NCI-H1417 treated with DMSO at 0.1 percent for 48 hours (cell line): ENCODE data around the gene NALCN.
"Not testable (repeated sequence)": the region's sequence is repeated elsewhere in the genome, so short reads cannot be mapped to it uniquely, and the experiment has no call there.

Experiments used
- DNase-seq: peaks from one replicate; lab custom pipeline; 2025; lab: John Stamatoyannopoulos, UW

Gene NALCN

GRCh38 chr13:101341464-101341863 lies 74.8 kb downstream of the NALCN start:
- DNase-seq, result no peak

- no peak for DNase-seq
These were observed 77.1 kb downstream of the NALCN start for GRCh38 chr13:101339202-101339601.

DNA sequence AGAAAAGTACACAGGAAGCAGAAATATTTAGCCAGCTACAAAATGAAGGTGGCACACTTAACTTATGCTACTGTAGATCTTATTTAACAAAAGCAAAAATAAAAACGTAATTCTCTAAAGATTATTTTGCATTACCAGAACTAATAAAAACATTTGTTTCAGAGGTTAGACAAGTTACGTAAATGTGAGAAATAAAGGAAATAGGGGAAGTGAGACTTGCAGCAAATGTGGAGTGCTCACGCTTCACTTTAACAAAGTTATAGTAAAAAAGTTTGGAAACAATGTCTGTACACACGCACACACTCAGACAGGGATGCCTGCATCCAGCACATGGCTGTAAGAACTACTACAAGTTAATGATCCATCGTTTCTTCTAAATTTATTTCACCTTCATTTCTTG lies 83.7 kb downstream of the NALCN start:
- no peak for DNase-seq

DNA sequence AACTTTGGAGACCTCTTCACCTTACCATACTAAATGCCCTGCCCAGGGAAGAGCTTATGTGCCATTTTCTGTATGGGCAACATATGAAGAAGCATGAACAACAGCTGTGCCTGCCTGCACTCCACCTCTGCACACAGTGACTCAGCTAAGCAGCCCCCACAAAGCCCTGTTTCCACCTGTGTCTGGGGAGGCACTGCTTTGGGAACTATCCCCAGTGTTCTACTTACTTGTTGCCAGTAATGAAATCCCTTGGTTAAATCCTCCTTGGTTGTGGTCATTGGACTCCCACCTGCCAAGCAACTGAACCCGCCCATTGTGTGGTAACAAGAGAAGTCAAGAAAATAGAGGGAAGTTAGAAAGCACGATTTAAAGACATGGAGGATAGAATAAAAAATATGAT lies 84.6 kb downstream of the NALCN start:
- DNase-seq, result no peak

- no peak for DNase-seq
These were observed 88.4 kb downstream of the NALCN start for GRCh38 chr13:101327871-101328270.

DNA sequence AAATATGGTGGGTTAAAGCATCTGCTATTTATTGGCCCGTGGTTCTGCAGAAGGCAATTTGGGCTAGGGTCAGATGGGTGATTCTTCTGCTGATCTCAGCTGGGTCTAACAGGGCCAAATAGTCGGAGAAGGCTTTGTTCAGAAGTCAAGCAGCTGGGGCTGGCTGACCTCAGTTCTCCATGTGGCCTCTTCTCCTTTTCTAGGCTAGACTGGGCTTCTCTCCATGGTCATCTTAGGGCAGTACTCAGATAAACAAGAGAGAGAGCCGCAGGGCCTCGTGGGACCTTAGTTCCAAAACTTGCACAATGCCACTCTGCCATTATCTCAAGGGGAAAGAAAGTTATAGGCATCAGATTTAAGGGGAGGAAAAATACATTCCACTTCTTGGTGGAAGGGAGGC lies 89.6 kb downstream of the NALCN start:
- no peak for DNase-seq

DNA sequence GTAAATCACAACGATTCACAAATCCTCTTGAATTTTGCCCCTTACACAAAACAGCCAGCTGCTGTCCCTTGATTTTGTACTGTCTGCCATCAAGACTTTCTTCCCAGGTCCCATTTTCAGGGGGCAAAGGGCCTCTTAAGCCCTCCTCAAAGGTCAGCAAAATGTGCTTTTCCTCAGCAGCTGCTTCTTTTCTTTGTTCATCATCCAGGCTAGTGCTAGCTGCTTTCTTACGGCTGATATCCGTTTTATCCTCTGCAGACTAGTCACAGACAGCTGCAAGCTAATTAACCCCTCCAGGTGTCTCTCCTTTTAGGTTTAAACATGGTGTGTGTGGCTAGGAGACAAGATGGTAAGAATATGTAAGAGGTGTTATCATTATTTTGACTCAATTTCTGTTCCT lies 90.9 kb downstream of the NALCN start:
- peak; percentile 89 for DNase-seq

- DNase-seq, result no peak
These were observed 92.7 kb downstream of the NALCN start for GRCh38 chr13:101323601-101324000.

- no peak for DNase-seq
These were observed 98.3 kb downstream of the NALCN start for GRCh38 chr13:101317986-101318523.

GRCh38 chr13:101313479-101313878 lies 102.8 kb downstream of the NALCN start:
- DNase-seq, result not testable (repeated sequence)

DNA sequence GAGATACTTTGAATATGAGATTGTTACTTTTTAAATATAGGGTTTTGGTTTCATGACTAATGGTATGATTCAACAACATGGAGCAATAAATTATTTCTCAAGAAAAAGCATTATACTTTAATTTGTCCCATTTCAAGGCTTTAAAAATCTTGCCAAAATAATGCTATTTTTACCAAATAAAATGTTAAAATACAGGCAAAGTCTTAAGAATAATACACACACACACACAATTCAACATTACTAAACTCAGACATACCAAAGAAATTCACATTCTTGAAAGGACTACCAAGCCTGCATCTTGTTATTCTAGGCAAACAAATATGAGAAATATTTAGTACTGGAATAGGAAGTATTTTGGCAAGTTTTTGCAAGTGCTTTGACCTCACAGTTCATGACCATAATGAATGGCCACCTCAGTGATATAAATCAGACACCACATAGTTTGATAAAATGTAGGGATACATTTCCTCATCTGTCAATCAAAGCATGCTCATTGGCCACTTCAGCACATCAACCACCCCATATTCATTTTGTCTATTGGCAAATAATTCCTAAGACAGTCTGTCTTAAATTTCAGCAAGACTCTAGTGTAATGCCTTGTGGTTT lies 107.2 kb downstream of the NALCN start:
- DNase-seq, result no peak

GRCh38 chr13:101308247-101309013 lies 107.9 kb downstream of the NALCN start:
- DNase-seq, result no peak

DNA sequence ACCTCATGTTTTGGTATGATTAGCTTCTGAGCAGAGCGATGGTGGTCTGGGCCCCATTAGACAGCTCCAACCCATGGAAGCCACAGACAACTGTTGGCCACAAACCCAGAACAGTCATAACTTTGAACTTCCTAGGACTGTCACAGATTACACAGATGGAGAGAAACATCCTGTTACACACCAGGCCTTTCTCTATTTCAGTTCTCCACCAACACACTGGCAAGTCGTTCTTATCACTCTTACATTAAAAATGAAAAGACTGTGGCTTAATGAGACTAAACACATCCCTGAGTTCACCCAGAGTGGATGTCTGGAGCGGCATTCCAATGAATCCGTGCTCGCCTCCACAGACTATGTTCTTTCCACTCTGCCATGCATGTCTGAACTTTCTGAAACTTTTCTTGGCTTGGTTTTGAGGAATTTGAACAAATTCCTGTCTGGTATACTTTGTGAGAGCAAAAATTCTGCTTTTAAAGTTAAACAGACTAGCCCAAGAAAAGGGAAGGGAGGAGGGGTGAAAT lies 109.1 kb downstream of the NALCN start:
- no peak for DNase-seq

GRCh38 chr13:101306773-101307172 lies 109.5 kb downstream of the NALCN start:
- DNase-seq, result no peak

DNA sequence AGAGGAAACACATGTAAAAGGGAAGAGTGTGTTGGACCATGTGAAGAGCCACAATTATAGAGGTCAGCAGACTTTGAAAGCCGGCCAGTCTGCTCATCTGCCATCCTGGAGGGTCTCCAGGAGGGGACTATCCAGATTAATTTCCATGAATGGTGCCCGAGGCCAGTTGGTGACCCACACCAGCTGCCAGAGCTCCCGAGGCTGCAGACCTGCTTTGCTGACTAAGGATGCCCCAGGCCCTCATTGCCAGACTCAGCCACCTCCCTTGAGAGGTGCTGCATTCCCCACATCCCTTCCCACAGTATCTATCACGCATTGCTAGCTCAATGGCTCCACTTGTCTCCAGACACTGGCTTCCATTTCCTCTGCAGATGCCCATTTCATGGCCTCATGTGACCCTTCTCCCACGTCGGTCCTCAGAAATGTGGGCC lies 110.3 kb downstream of the NALCN start:
- DNase-seq, result no peak

DNA sequence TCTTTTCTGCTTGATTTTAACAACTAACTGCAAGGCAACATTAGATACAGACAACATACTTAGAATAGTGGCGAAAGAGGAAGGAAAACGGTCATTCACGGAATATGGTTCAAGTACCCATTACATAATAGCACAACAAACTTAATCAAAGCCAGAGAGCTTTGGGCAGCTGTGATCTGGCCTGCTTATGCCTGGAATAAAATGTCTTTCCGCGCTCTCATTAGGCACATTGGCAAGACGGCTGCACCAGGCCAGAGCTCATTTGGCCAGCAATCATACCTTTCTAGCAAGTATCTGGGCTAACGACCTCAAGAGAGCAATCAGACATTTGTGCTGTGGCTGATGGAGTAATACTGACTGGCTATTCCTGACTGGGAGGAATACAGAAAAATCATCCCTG lies 112.8 kb downstream of the NALCN start:
- no peak for DNase-seq

DNA sequence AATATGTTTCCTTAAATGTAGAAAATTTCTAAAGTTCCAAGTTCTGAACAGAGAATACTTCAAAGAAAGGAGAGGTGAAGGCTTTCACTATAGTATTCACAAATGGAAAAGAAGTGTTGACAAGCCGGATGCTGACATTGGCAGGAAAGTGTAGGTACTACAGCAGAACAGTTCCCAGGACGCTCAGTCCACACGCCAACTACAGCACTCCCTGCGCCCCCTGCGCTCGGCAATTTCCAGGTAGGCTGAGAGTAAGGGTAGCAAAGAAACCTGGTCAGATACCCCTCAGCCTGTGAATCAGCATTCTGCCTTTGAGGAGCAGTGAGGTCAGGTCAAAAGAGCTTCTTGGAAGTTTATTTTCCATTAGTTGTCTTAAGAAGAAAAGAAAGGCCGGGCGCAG lies 115.3 kb downstream of the NALCN start:
- no peak for DNase-seq

DNA sequence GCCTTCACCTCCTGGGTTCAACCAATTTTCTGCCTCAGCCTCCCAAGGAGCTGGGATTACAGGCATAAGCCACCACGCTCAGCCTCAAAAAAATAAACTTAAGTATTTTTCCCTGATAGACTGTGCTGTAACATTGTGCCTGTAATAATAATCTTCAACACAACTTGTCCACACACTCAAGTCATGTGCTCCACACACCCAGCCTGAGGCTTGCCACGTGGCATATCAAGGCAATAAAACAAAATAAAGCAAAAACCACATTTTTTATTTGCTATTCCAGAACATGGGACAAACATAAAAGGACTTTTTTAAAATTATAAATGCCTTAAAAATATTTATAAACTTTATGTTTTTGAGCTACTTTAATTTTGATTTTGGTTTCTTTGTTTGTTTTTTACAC lies 115.8 kb downstream of the NALCN start:
- no peak for DNase-seq

DNA sequence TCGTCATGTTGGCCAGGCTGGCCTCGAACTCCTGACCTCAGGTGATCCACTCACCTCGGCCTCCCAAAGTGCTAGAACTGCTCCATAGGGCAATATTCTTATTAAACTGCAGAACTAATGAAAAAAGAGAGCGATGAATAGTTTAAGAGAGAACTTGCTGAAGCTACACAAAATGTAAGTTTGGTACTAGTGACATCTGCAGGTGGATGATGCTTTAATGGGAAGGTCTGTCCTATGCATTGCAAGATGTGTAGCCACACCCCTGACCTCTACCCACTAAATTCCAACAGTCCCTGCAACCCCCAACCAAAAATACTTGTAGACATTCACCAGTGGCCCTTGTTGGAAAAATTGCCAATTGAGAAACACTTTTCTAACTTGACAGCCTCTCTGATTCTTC lies 117.8 kb downstream of the NALCN start:
- no peak for DNase-seq

DNA sequence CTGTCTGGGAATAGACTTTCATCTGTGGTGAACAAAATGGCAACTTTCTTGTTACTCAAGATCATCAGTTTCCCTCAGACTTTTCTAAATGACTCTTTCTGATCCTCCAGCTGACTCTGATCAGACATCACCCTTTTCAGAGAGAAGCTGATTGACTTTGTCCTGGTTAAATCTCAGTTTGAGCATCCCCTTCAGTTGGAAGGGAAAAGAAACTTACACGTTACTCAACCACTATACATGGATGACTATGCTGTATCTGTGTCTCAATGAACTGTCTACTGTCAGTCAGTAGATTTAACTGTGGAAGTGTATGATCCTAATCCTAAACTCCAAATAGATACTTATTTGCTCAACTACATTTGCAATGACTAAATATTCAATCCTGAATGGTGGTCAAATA lies 118.5 kb downstream of the NALCN start:
- no peak for DNase-seq

- DNase-seq, result no peak
These were observed 123.6 kb downstream of the NALCN start for GRCh38 chr13:101292711-101293110.

DNA sequence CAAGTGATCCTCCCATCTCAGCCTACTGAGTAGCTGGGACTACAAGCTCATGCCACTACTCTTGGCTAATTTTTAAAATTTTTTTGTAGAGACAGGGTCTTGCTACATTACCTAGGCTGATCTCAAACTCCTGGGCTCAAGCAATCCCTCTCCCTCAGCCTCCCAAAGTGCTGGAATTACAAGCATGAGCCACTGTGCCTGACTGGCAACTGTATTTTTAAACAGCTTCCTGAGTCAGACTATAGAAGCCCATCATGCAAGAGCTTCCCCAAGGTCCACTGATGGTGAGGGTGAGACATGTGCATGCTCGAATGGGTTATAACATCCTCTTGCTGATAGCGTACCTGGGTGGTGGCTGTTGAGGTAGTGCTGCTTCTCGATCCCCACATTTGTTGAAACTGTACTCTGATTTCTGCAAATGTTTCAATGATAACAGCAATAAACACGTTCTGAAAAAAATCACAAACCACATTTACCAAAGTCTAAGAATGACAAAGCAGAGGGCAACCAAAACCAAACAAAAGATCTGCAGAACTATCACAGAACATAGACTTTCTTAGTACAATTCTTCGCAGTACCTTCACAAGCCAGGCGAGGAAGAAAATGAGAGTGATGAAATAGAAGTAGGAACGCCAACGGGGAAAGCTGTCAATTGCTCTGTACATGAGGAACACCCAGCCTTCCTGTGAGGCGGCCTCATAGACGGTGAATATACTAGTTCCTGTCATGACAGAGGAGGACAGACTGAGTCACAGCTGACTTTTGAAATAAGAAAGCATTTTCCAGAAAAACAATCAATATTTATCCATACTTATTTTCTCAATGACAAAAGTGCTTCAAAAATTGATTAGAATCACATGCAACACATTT lies 124.4 kb downstream of the NALCN start:
- DNase-seq, result no peak
